ENCODE data around the gene BCORL1. TPM values are rescaled to one million over a fixed set of nuclear protein-coding genes. Genes with fewer than 3 reads are reported as not detected.
A peak's percentile ranks its signal among the peaks of the same experiment; 100 is the strongest.

The BCORL1 gene
- total and polyA plus RNA-seq, 2 donors: 4.5 to 9.4 TPM

GRCh38 chrX:130005089-130005807, 22.8 kb downstream of the BCORL1 start:
- no peak for DNase-seq (ENCODE audit: extremely low spot score)
- Histone ChIP-seq H3K36me3 (ENCODE audit: insufficient read depth) (no peaks in the 10 kb centered on the region), H3K4me1 (ENCODE audit: insufficient read depth) (no peaks in the 10 kb centered on the region), H3K4me3 (ENCODE audit: low read depth, low read length) (no peak overlapping the region), H3K27ac (ENCODE audit: low read depth) (no peak overlapping the region)
- WGBS: 91% methylated on average over 13 of the region's 13 CpGs

DNA sequence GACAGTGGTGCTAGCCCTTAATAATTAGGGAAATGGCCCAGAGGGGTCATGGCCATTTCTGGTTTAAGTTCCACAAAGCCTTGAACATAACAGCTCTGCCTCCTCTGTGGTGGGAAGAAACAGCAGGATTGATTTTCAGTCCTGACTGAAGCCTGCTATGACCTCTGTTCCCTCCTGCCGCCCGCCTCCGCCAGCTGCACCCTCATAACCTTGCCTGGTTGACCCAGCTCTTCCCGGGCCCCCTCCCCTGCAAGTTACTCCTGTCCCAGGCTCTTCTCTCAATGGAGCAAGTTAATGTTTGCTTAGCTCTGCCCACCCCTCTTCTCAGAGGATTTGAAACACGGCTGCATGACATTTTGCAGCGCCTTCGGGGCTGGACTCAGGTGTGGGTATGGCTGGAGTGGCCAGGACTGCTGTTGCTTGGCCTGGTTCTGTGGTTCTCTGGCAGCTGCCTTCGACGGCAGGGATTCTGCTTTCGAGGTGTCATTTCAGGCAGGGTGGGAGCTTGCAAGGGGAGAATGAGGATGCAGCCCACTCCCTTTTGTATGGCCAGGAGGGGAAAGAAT, 27.3 kb downstream of the BCORL1 start:
- no peak overlapping the region for H3K27ac ChIP-seq (ENCODE audit: low read depth)
- no peak overlapping the region for H3K4me3 ChIP-seq (ENCODE audit: low read depth, low read length)
- H3K4me1 ChIP-seq (ENCODE audit: insufficient read depth): no peaks in the 10 kb centered on the region
- H3K36me3 ChIP-seq (ENCODE audit: insufficient read depth): no peaks in the 10 kb centered on the region
- no peak for DNase-seq (ENCODE audit: extremely low spot score)
- 77% methylated on average over 10 of the region's 10 CpGs for WGBS

- H3K4me3 ChIP-seq (ENCODE audit: low read depth, low read length): no peak overlapping the region
- no peaks in the 10 kb centered on the region for H3K4me1 ChIP-seq (ENCODE audit: insufficient read depth)
- H3K36me3 ChIP-seq (ENCODE audit: insufficient read depth): peaks cover 2% of the 10 kb centered on the region
- H3K27ac ChIP-seq (ENCODE audit: low read depth): no peak overlapping the region
- WGBS: 83% methylated on average over 10 of the region's 10 CpGs
- DNase-seq (ENCODE audit: extremely low spot score): no peak
Observed at GRCh38 chrX:130012683-130013082, 30.2 kb downstream of the BCORL1 start.

DNA sequence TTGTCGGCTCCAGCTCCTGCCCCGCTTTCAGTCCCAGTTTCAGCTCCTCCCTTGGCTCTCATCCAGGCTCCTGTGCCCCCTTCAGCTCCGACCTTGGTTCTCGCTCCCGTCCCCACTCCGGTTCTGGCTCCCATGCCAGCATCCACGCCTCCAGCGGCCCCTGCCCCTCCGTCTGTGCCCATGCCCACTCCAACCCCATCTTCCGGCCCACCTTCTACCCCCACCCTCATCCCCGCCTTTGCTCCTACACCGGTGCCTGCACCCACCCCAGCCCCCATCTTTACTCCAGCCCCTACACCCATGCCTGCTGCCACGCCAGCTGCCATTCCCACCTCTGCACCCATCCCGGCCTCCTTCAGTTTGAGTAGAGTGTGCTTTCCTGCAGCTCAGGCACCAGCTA, 31.2 kb downstream of the BCORL1 start:
- no peak overlapping the region for H3K4me3 ChIP-seq (ENCODE audit: low read depth, low read length)
- no peak for DNase-seq (ENCODE audit: extremely low spot score)
- H3K36me3 ChIP-seq (ENCODE audit: insufficient read depth): peaks cover 2% of the 10 kb centered on the region
- WGBS: 85% methylated on average over 14 of the region's 14 CpGs
- no peaks in the 10 kb centered on the region for H3K4me1 ChIP-seq (ENCODE audit: insufficient read depth)
- H3K27ac ChIP-seq (ENCODE audit: low read depth): no peak overlapping the region

DNA sequence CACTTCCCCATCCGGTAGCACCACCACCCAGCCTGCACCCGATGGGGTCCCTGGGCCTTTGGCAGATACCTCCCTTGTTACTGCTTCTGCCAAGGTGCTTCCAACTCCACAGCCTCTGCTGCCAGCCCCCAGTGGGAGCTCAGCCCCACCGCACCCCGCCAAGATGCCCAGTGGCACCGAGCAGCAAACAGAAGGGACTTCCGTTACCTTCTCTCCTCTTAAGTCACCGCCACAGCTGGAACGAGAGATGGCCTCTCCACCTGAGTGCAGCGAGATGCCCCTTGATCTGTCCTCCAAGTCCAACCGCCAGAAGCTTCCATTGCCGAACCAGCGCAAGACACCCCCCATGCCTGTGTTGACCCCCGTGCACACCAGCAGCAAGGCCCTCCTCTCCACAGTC, 31.9 kb downstream of the BCORL1 start:
- peaks cover 2% of the 10 kb centered on the region for H3K36me3 ChIP-seq (ENCODE audit: insufficient read depth)
- H3K4me1 ChIP-seq (ENCODE audit: insufficient read depth): no peaks in the 10 kb centered on the region
- H3K27ac ChIP-seq (ENCODE audit: low read depth): no peak overlapping the region
- 93% methylated on average over 13 of the region's 13 CpGs for WGBS
- no peak overlapping the region for H3K4me3 ChIP-seq (ENCODE audit: low read depth, low read length)
- DNase-seq (ENCODE audit: extremely low spot score): no peak

DNA sequence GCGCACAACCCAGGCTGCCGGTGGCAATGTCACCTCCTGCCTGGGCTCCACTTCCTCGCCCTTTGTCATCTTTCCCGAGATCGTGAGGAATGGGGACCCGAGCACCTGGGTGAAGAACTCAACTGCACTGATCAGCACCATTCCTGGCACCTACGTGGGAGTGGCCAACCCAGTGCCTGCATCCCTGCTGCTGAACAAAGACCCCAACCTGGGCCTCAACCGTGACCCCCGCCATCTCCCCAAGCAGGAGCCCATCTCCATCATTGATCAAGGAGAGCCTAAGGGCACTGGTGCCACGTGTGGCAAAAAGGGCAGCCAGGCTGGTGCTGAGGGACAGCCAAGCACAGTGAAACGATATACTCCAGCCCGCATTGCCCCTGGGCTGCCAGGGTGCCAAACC, 32.3 kb downstream of the BCORL1 start:
- Histone ChIP-seq H3K4me3 (ENCODE audit: low read depth, low read length) (no peak overlapping the region), H3K4me1 (ENCODE audit: insufficient read depth) (no peaks in the 10 kb centered on the region), H3K27ac (ENCODE audit: low read depth) (no peak overlapping the region), H3K36me3 (ENCODE audit: insufficient read depth) (peaks cover 2% of the 10 kb centered on the region)
- 94% methylated on average over 12 of the region's 12 CpGs for WGBS
- no peak for DNase-seq (ENCODE audit: extremely low spot score)

DNA sequence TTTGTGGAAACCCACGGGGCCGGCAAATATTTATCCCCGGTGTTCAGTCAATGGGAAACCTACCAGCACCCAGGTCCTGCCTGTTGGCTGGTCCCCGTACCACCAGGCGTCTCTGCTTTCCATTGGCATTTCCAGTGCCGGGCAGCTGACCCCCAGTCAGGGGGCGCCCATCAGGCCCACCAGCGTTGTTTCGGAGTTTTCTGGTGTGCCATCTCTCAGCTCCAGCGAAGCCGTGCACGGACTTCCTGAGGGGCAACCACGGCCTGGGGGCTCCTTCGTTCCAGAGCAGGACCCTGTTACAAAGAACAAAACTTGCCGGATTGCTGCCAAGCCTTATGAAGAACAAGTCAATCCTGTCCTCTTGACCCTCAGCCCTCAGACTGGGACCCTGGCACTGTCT, 32.7 kb downstream of the BCORL1 start:
- no peak overlapping the region for H3K4me3 ChIP-seq (ENCODE audit: low read depth, low read length)
- peaks cover 2% of the 10 kb centered on the region for H3K36me3 ChIP-seq (ENCODE audit: insufficient read depth)
- no peaks in the 10 kb centered on the region for H3K4me1 ChIP-seq (ENCODE audit: insufficient read depth)
- WGBS: 93% methylated on average over 15 of the region's 15 CpGs
- no peak for DNase-seq (ENCODE audit: extremely low spot score)
- H3K27ac ChIP-seq (ENCODE audit: low read depth): no peak overlapping the region

DNA sequence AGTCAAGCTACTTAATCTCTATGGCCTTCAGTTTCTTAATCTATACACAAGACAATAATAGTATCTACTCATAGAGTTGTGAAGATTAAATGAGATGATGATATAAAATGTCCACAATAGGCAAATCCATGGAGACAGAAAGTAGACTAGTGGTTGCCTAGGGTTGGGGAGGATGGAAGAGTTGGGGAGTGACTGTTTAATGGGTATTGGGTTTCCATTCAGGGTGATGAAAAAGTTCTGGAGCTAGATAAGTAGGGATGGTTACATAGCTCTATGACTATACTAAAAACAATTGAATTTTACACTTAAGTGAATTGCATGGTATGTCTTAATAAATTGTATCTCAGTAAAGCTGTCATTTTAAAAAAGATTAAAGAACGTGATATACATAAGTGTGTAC, 35.7 kb downstream of the BCORL1 start:
- Histone ChIP-seq H3K4me1 (ENCODE audit: insufficient read depth) (no peaks in the 10 kb centered on the region), H3K27ac (ENCODE audit: low read depth) (no peak overlapping the region), H3K4me3 (ENCODE audit: low read depth, low read length) (no peak overlapping the region), H3K36me3 (ENCODE audit: insufficient read depth) (peaks cover 2% of the 10 kb centered on the region)
- WGBS: 85% methylated on average over 1 of the region's 1 CpG
- no peak for DNase-seq (ENCODE audit: extremely low spot score)

GRCh38 chrX:130020661-130021324, 38.4 kb downstream of the BCORL1 start:
- no peak overlapping the region for H3K27ac ChIP-seq (ENCODE audit: low read depth)
- H3K4me1 ChIP-seq (ENCODE audit: insufficient read depth): no peaks in the 10 kb centered on the region
- H3K36me3 ChIP-seq (ENCODE audit: insufficient read depth): peaks cover 2% of the 10 kb centered on the region
- WGBS: 82% methylated on average over 15 of the region's 15 CpGs
- no peak overlapping the region for H3K4me3 ChIP-seq (ENCODE audit: low read depth, low read length)
- DNase-seq (ENCODE audit: extremely low spot score): no peak

- Histone ChIP-seq H3K4me3 (ENCODE audit: low read depth, low read length) (no peak overlapping the region), H3K27ac (ENCODE audit: low read depth) (peak overlapping the region; percentile 23), H3K4me1 (ENCODE audit: insufficient read depth) (no peaks in the 10 kb centered on the region), H3K36me3 (ENCODE audit: insufficient read depth) (no peaks in the 10 kb centered on the region)
- DNase-seq (ENCODE audit: extremely low spot score): no peak
- 18% methylated on average over 9 of the region's 9 CpGs for WGBS
Observed at GRCh38 chrX:130024127-130024526, 41.7 kb downstream of the BCORL1 start.

- 78% methylated on average over 19 of the region's 19 CpGs for WGBS
- H3K36me3 ChIP-seq (ENCODE audit: insufficient read depth): no peaks in the 10 kb centered on the region
- H3K4me3 ChIP-seq (ENCODE audit: low read depth, low read length): no peak overlapping the region
- H3K4me1 ChIP-seq (ENCODE audit: insufficient read depth): no peaks in the 10 kb centered on the region
- no peak overlapping the region for H3K27ac ChIP-seq (ENCODE audit: low read depth)
- no peak for DNase-seq (ENCODE audit: extremely low spot score)
Observed at GRCh38 chrX:130025256-130025655, 42.8 kb downstream of the BCORL1 start.

GRCh38 chrX:130027569-130027968, 45.1 kb downstream of the BCORL1 start:
- H3K4me1 ChIP-seq (ENCODE audit: insufficient read depth): no peaks in the 10 kb centered on the region
- no peak overlapping the region for H3K27ac ChIP-seq (ENCODE audit: low read depth)
- H3K4me3 ChIP-seq (ENCODE audit: low read depth, low read length): no peak overlapping the region
- H3K36me3 ChIP-seq (ENCODE audit: insufficient read depth): no peaks in the 10 kb centered on the region
- 90% methylated on average over 4 of the region's 4 CpGs for WGBS
- DNase-seq (ENCODE audit: extremely low spot score): no peak

DNA sequence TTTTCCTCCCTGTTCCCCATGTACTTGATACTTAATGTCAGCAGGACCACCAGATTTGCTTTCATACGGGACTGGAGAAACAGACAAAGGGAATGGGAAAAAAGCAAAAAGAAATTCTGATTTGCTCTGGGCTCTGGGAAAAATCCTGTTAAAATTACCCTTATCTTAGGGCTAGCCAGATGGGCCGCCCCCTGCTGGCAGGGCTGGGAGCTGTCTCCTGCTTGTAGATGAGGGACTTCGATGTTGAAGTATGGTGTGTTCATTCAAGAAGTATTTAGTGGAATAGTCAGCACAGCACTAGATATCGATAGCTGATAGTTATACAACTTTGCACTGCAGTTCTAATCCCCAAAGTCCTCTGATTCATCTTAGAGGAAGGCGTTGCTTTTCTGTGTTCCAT, 45.8 kb downstream of the BCORL1 start:
- H3K4me1 ChIP-seq (ENCODE audit: insufficient read depth): no peaks in the 10 kb centered on the region
- H3K27ac ChIP-seq (ENCODE audit: low read depth): no peak overlapping the region
- no peak for DNase-seq (ENCODE audit: extremely low spot score)
- WGBS: 66% methylated on average over 5 of the region's 5 CpGs
- H3K36me3 ChIP-seq (ENCODE audit: insufficient read depth): no peaks in the 10 kb centered on the region
- no peak overlapping the region for H3K4me3 ChIP-seq (ENCODE audit: low read depth, low read length)

GRCh38 chrX:130030826-130031225, 48.4 kb downstream of the BCORL1 start:
- Histone ChIP-seq H3K4me3 (ENCODE audit: low read depth, low read length) (no peak overlapping the region), H3K27ac (ENCODE audit: low read depth) (no peak overlapping the region), H3K36me3 (ENCODE audit: insufficient read depth) (peaks cover 1% of the 10 kb centered on the region), H3K4me1 (ENCODE audit: insufficient read depth) (no peaks in the 10 kb centered on the region)
- DNase-seq (ENCODE audit: extremely low spot score): no peak
- WGBS: 75% methylated on average over 4 of the region's 4 CpGs
